Osteoblast (primary cell): ENCODE measurements around the gene AKT3. TPM values are rescaled to one million over a fixed set of nuclear protein-coding genes. Genes with fewer than 3 reads are reported as not detected.

ENCODE experiments used
- DNase-seq: peaks from one replicate; pipeline ENCODE4 v3.0.0; 2011; ENCODE audit warnings: low spot score, mixed read lengths; ENCODE audit not compliant: insufficient read length; ENCODE audit errors: missing footprints
- H2AFZ ChIP-seq: 2 replicates; pipeline ENCODE4 v1.6.0; 2011; ENCODE audit warnings: mild to moderate bottlenecking, low read length
- H3K27ac ChIP-seq: 2 replicates; pipeline ENCODE4 v1.5.1; 2011; ENCODE audit warnings: mild to moderate bottlenecking, low read depth, low read length, moderate library complexity
- H3K27me3 ChIP-seq: 2 replicates; pipeline ENCODE4 v1.6.0; 2012; ENCODE audit warnings: mild to moderate bottlenecking, control low read depth, inconsistent platforms, low read length, moderate library complexity; ENCODE audit not compliant: insufficient read depth
- H3K36me3 ChIP-seq: 2 replicates; pipeline ENCODE4 v1.5.1; 2011; ENCODE audit warnings: mild to moderate bottlenecking, low read length, control low read depth, moderate library complexity; ENCODE audit not compliant: insufficient read depth
- H3K4me1 ChIP-seq: 2 replicates; pipeline ENCODE4 v1.5.1; 2011; ENCODE audit warnings: mild to moderate bottlenecking, low read length, control low read depth, moderate library complexity; ENCODE audit not compliant: insufficient read depth
- H3K4me2 ChIP-seq: 2 replicates; pipeline ENCODE4 v1.6.0; 2011; ENCODE audit warnings: mild to moderate bottlenecking, low read length; ENCODE audit not compliant: insufficient read depth
- H3K4me3 ChIP-seq: fragments of 200-600 bp; sonication (generic); 3 replicates; pipeline ENCODE4 v1.5.1; 2012; ENCODE audit warnings: mild to moderate bottlenecking, low read length, inconsistent platforms; ENCODE audit not compliant: insufficient read depth
- H3K79me2 ChIP-seq: 2 replicates; pipeline ENCODE4 v1.6.0; 2012; ENCODE audit warnings: mild to moderate bottlenecking, low read length, control low read depth, inconsistent platforms; ENCODE audit not compliant: insufficient read depth
- H3K9me3 ChIP-seq: 2 replicates; pipeline ENCODE4 v1.5.1; 2011; ENCODE audit warnings: low read depth, low read length, control low read depth
- H4K20me1 ChIP-seq: 2 replicates; pipeline ENCODE4 v1.6.0; 2012; ENCODE audit warnings: mild to moderate bottlenecking, low read length, control low read depth; ENCODE audit not compliant: insufficient read depth
- total RNA-seq: library from RNA; depleted of rRNA; stranded (reverse); fragments of >200 nt; gene quantifications from 2 replicates; pipeline ENCODE4 v1.2.3, GENCODE V29; 2012
- TF ChIP-seq, protein P1 (sequence below): IDR thresholded peaks from 2 replicates; pipeline ENCODE4 v1.5.1; 2011; ENCODE audit warnings: mild to moderate bottlenecking, low read depth, low read length, moderate library complexity; ENCODE audit errors: extremely low read depth

AKT3 gene
- total RNA-seq, 1 donor = 38.7 TPM

DNA sequence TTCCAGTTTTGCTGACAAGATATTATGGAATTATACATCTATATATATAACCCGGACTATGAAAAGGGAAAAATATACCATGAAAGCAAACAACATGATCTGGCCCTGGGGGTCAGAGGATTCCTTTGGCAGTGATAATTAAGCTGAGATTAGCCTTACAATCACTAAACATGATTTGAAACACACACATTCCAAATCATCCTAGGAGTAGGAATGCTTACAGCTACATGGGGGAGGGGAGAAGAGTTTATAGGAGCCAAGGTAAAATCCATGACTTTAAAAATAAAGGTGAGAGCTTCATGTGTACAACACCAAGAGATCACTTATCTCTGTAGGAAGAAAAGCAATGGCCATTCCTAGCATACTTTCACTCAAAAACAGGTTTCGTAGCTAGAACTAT, 57.6 kb downstream of the AKT3 start:
- Histone ChIP-seq H3K36me3 (no peaks in the 10 kb centered on the region), H4K20me1 (no peaks in the 10 kb centered on the region), H3K79me2 (peaks cover 73% of the 10 kb centered on the region), H3K4me2 (no peak overlapping the region), H2AFZ (no peak overlapping the region), H3K27me3 (no peaks in the 10 kb centered on the region), H3K4me1 (peaks cover 9% of the 10 kb centered on the region), H3K9me3 (no peaks in the 10 kb centered on the region), H3K4me3 (no peak overlapping the region), H3K27ac (no peak overlapping the region)
- no peak for DNase-seq
- TF ChIP-seq, protein P1, sequence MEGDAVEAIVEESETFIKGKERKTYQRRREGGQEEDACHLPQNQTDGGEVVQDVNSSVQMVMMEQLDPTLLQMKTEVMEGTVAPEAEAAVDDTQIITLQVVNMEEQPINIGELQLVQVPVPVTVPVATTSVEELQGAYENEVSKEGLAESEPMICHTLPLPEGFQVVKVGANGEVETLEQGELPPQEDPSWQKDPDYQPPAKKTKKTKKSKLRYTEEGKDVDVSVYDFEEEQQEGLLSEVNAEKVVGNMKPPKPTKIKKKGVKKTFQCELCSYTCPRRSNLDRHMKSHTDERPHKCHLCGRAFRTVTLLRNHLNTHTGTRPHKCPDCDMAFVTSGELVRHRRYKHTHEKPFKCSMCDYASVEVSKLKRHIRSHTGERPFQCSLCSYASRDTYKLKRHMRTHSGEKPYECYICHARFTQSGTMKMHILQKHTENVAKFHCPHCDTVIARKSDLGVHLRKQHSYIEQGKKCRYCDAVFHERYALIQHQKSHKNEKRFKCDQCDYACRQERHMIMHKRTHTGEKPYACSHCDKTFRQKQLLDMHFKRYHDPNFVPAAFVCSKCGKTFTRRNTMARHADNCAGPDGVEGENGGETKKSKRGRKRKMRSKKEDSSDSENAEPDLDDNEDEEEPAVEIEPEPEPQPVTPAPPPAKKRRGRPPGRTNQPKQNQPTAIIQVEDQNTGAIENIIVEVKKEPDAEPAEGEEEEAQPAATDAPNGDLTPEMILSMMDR = no peak

GRCh38 chr1:243791586-243792267, 58.3 kb downstream of the AKT3 start:
- H3K4me2 ChIP-seq = no peak overlapping the region
- DNase-seq = no peak

DNA sequence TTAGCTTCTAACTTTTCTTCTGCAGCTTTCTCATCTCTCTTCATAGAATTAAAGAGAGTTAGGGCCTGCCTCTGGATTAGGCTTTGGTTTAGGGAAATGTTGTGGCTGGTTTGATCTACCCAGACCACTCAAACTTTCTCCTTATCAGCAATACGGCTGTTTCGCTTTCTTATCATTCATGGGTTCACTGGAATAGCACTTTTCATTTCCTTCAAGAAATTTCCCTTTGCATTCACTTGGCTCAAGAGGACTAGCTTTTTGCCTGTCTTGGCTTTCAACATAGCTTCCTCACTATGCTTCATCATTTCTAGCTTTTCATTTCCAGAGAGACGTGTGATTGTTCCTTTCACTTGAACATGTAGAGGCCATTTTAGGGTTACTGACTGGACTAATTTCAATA, 59.6 kb downstream of the AKT3 start:
- Histone ChIP-seq H4K20me1 (no peaks in the 10 kb centered on the region), H3K79me2 (peaks cover 69% of the 10 kb centered on the region)
- TF ChIP-seq, protein P1 = no peak

More at GRCh38 chr1:243791586-243792267, 58.3 kb downstream of the AKT3 start:
- H3K79me2 ChIP-seq = peaks cover 71% of the 10 kb centered on the region
- H3K4me3 ChIP-seq = no peak overlapping the region
- H3K27ac ChIP-seq = no peak overlapping the region
- H2AFZ ChIP-seq = no peak overlapping the region
- no peaks in the 10 kb centered on the region for H3K9me3 ChIP-seq
- no peaks in the 10 kb centered on the region for H4K20me1 ChIP-seq
- no peaks in the 10 kb centered on the region for H3K27me3 ChIP-seq
- TF ChIP-seq, protein P1 = no peak
- no peaks in the 10 kb centered on the region for H3K36me3 ChIP-seq
- peaks cover 11% of the 10 kb centered on the region for H3K4me1 ChIP-seq

DNA sequence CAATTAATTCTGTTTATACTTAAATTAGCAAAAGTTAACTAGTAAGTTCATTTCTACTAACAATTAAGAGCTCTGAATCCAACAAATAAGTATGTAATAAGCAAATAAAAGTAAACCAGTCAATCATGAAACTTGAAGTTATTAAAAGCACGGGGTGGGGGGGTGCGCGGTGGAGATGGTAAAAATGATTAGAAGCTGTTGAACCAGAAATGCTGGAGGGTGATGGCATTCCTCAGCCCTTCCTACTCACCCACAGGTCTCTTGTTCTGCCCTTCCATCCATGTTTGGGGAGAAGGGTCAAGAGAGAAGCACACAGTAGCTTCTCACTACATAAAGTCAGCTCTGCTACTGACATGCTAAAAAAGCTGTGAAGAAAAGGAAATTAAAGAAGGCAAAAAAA, 63.5 kb downstream of the AKT3 start:
- TF ChIP-seq, protein P1 = no peak
- no peak overlapping the region for H3K4me3 ChIP-seq
- peaks cover 64% of the 10 kb centered on the region for H3K79me2 ChIP-seq
- H3K27ac ChIP-seq = no peak overlapping the region
- no peaks in the 10 kb centered on the region for H3K27me3 ChIP-seq
- no peak overlapping the region for H3K4me2 ChIP-seq
- H3K9me3 ChIP-seq = no peaks in the 10 kb centered on the region
- H2AFZ ChIP-seq = no peak overlapping the region
- no peaks in the 10 kb centered on the region for H4K20me1 ChIP-seq
- H3K36me3 ChIP-seq = no peaks in the 10 kb centered on the region
- H3K4me1 ChIP-seq = peaks cover 7% of the 10 kb centered on the region
- no peak for DNase-seq

More for the DNA sequence above, 59.6 kb downstream of the AKT3 start:
- Histone ChIP-seq H3K9me3 (no peaks in the 10 kb centered on the region), H3K4me1 (peaks cover 14% of the 10 kb centered on the region), H3K27ac (no peak overlapping the region), H3K36me3 (no peaks in the 10 kb centered on the region), H3K27me3 (no peaks in the 10 kb centered on the region), H3K4me2 (no peak overlapping the region), H3K4me3 (no peak overlapping the region), H2AFZ (no peak overlapping the region)
- DNase-seq = no peak
